Naive thymus-derived CD4-positive, alpha-beta T cell (primary cell): Measurements from ENCODE around the gene RIPOR3. TPM values are rescaled to one million over a fixed set of nuclear protein-coding genes. Genes with fewer than 3 reads are reported as not detected.

Experiments
- ATAC-seq: fragments of 150-1000 bp; cut with Tn5 transposase; 2 replicates; pipeline ENCODE4 v1.10.0; 2021; ENCODE audit warnings: mild to moderate bottlenecking, moderate library complexity
- CTCF ChIA-PET: fragments of 350-600 bp; sonication (Branson Sonifier 250); formaldehyde crosslinking; loops from one replicate; lab custom pipeline; 2021; ENCODE audit warnings: antibody characterized with exemption; lab: Charles Lee
- POLR2A ChIA-PET: fragments of 350-600 bp; sonication (Branson Sonifier 250); formaldehyde crosslinking; loops from one replicate; lab custom pipeline; 2021; ENCODE audit warnings: antibody characterized with exemption, inconsistent platforms; lab: Charles Lee
- DNase-seq, 9 donors: peaks; one replicate each; pipeline versions ENCODE4 v3.0.0 to v3.0.0-alpha.2; 2020 to 2022; ENCODE audit warnings: mixed read lengths in 1 of 9
- H3K27ac ChIP-seq: one replicate; pipeline ENCODE4 v1.7.0; 2013; ENCODE audit warnings: mild to moderate bottlenecking, low read depth, low read length, moderate library complexity
- H3K27me3 ChIP-seq, 2 donors: one replicate each; pipeline ENCODE4 v1.7.0; 2013; ENCODE audit warnings: low read length in 2 of 2, mild to moderate bottlenecking in 2 of 2, moderate library complexity in 2 of 2; ENCODE audit not compliant: control insufficient read depth in 2 of 2, insufficient read depth in 2 of 2
- H3K36me3 ChIP-seq, 3 experiments: 1 replicate in 2 of 3; 2 replicates in 1 of 3; pipeline ENCODE4 v1.7.0; 2013; ENCODE audit warnings: low read length in 3 of 3, mild to moderate bottlenecking in 3 of 3, moderate library complexity in 1 of 3; ENCODE audit not compliant: insufficient read depth in 3 of 3, control insufficient read depth in 2 of 3
- H3K4me1 ChIP-seq, 2 donors: one replicate each; pipeline ENCODE4 v1.7.0; 2013; ENCODE audit warnings: low read length in 2 of 2, mild to moderate bottlenecking in 2 of 2, moderate library complexity in 1 of 2; ENCODE audit not compliant: control insufficient read depth in 2 of 2, insufficient read depth in 2 of 2
- H3K4me3 ChIP-seq: 2 replicates; pipeline ENCODE4 v1.7.0; 2013; ENCODE audit warnings: mild to moderate bottlenecking, low read length
- H3K9me3 ChIP-seq, 3 experiments: 1 replicate in 2 of 3; 2 replicates in 1 of 3; pipeline ENCODE4 v1.7.0; 2013; ENCODE audit warnings: low read length in 3 of 3; ENCODE audit not compliant: control insufficient read depth in 2 of 3
- H3K27ac Mint-ChIP-seq, 9 donors: one replicate each; pipeline ENCODE4 v1.8.0; 2020 to 2022; ENCODE audit warnings: mixed read lengths in 9 of 9, mild to moderate bottlenecking in 8 of 9, moderate library complexity in 5 of 9, inconsistent platforms in 2 of 9
- H3K27me3 Mint-ChIP-seq, 5 donors: one replicate each; pipeline ENCODE4 v1.8.0; 2021 to 2022; ENCODE audit warnings: mixed read lengths in 5 of 5, mild to moderate bottlenecking in 1 of 5
- H3K36me3 Mint-ChIP-seq, 5 donors: one replicate each; pipeline ENCODE4 v1.8.0; 2020 to 2022; ENCODE audit warnings: mixed read lengths in 5 of 5, mild to moderate bottlenecking in 3 of 5, inconsistent platforms in 1 of 5
- H3K4me1 Mint-ChIP-seq, 7 donors: one replicate each; pipeline ENCODE4 v1.8.0; 2020 to 2022; ENCODE audit warnings: mixed read lengths in 7 of 7, mild to moderate bottlenecking in 3 of 7, inconsistent platforms in 1 of 7
- H3K4me3 Mint-ChIP-seq, 10 donors: one replicate each; pipeline ENCODE4 v1.8.0; 2020 to 2022; ENCODE audit warnings: mild to moderate bottlenecking in 10 of 10, mixed read lengths in 10 of 10, moderate library complexity in 6 of 10, inconsistent platforms in 2 of 10
- H3K9me3 Mint-ChIP-seq, 11 donors: one replicate each; pipeline ENCODE4 v1.8.0; 2020 to 2022; ENCODE audit warnings: mixed read lengths in 11 of 11, mild to moderate bottlenecking in 4 of 11, inconsistent platforms in 1 of 11, moderate library complexity in 1 of 11
- intact Hi-C, 2 donors: fragments of 100-400 bp; cut with micrococcal nuclease; formaldehyde crosslinking; loops; one replicate each; pipeline ENCODE4 v1.15.1; 2023
- polyA plus RNA-seq, 2 donors: library from polyadenylated mRNA; unstranded; fragments of 300-500 nt; fragmentation: Illumina TruSeq; gene quantifications; one replicate each; pipeline ENCODE4 v1.2.3, GENCODE V29; 2021
- total RNA-seq, 6 experiments: library from RNA in 5 of 6; stranded (reverse) in 5 of 6; gene quantifications; 1 replicate in 5 of 6; 2 replicates in 1 of 6; pipeline ENCODE4 v1.2.3 and lab custom pipeline; 2021 to 2026

Gene RIPOR3
- total and polyA plus RNA-seq, 7 experiments from 2014 or later: 0.27 to 1.7 (median 0.80) TPM; not detected in 3

- H3K9me3 Mint-ChIP-seq: no peaks in the 10 kb centered on the region
- Histone ChIP-seq H3K4me1 (no peaks in the 10 kb centered on the region), H3K9me3 (no peaks in the 10 kb centered on the region), H3K27me3 (no peaks in the 10 kb centered on the region), H3K4me3 (no peak overlapping the region), H3K36me3 (peaks cover 18 to 85% (median 20%) of the 10 kb centered on the region in 3 experiments), H3K27ac (no peak overlapping the region)
- no peak for ATAC-seq
- H3K27ac Mint-ChIP-seq: peak overlapping the region in 1 of 9 donors; percentile 1
- peaks cover 9 to 29% (median 14%) of the 10 kb centered on the region in 5 donors for H3K36me3 Mint-ChIP-seq
- ChIA-PET CTCF (interaction anchor here (0.6 to 2.2 kb wide), 6 partner anchors 9 to 136 kb away, joined by 3 to 7 read pairs (median 4); no protein-coding TSS in a partner anchor), POLR2A (interaction anchor here (0.6 kb wide), 1 partner anchor 319 kb away, joined by 3 read pairs; no protein-coding TSS in a partner anchor)
- intact Hi-C loops: loop anchor here in 1 of 2 donors (5.0 kb wide), 1 partner anchor 163 kb away; no protein-coding TSS in a partner anchor
- DNase-seq: no peak
- H3K4me1 Mint-ChIP-seq: peaks cover 0 to 8% (median 4%) of the 10 kb centered on the region in 7 donors
- no peaks in the 10 kb centered on the region for H3K27me3 Mint-ChIP-seq
- no peak overlapping the region for H3K4me3 Mint-ChIP-seq
Measured at GRCh38 chr20:50584687-50585086, 106.7 kb downstream of the RIPOR3 start.

GRCh38 chr20:50583442-50584150 lies 107.7 kb downstream of the RIPOR3 start:
- no peak for DNase-seq
- Histone ChIP-seq H3K4me3 (no peak overlapping the region), H3K36me3 (peaks cover 23 to 92% (median 24%) of the 10 kb centered on the region in 3 experiments), H3K4me1 (no peaks in the 10 kb centered on the region), H3K9me3 (no peaks in the 10 kb centered on the region), H3K27ac (no peak overlapping the region), H3K27me3 (no peaks in the 10 kb centered on the region)
- peaks cover 0 to 8% (median 4%) of the 10 kb centered on the region in 7 donors for H3K4me1 Mint-ChIP-seq
- no peaks in the 10 kb centered on the region for H3K27me3 Mint-ChIP-seq
- ATAC-seq: no peak
- intact Hi-C loops: no loop called here
- H3K27ac Mint-ChIP-seq: peak overlapping the region in 1 of 9 donors; percentile 9
- peaks cover 9 to 36% (median 20%) of the 10 kb centered on the region in 5 donors for H3K36me3 Mint-ChIP-seq
- ChIA-PET CTCF (interaction anchor here (0.6 to 2.2 kb wide), 4 partner anchors 8 to 122 kb away, joined by 3 to 6 read pairs (median 4); no protein-coding TSS in a partner anchor), POLR2A (no interaction called here)
- peak overlapping the region in 1 of 10 donors; percentile 3 for H3K4me3 Mint-ChIP-seq
- no peaks in the 10 kb centered on the region for H3K9me3 Mint-ChIP-seq

DNA sequence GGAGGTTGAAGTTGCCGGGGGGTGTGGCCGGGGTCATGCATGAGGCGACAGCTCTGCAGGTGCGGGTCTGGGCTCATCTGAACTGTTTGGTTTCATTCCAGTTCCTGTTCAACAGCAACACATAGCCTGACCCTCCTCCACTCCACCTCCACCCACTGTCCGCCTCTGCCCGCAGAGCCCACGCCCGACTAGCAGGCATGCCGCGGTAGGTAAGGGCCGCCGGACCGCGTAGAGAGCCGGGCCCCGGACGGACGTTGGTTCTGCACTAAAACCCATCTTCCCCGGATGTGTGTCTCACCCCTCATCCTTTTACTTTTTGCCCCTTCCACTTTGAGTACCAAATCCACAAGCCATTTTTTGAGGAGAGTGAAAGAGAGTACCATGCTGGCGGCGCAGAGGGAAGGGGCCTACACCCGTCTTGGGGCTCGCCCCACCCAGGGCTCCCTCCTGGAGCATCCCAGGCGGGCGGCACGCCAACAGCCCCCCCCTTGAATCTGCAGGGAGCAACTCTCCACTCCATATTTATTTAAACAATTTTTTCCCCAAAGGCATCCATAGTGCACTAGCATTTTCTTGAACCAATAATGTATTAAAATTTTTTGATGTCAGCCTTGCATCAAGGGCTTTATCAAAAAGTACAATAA lies 108.6 kb downstream of the RIPOR3 start:
- CTCF ChIA-PET: no interaction called here
- intact Hi-C loops: no loop called here
- Histone ChIP-seq H3K36me3 (peaks cover 29 to 97% (median 30%) of the 10 kb centered on the region in 3 experiments), H3K4me1 (no peaks in the 10 kb centered on the region), H3K27ac (no peak overlapping the region), H3K9me3 (no peaks in the 10 kb centered on the region), H3K4me3 (no peak overlapping the region), H3K27me3 (no peaks in the 10 kb centered on the region)
- Mint-ChIP-seq H3K27me3 (no peaks in the 10 kb centered on the region), H3K36me3 (peaks cover 13 to 40% (median 20%) of the 10 kb centered on the region in 5 donors), H3K27ac (peak overlapping the region in 1 of 9 donors; percentile 25), H3K4me3 (no peak overlapping the region), H3K4me1 (peaks cover 0 to 7% (median 0%) of the 10 kb centered on the region in 7 donors), H3K9me3 (no peaks in the 10 kb centered on the region)
- DNase-seq (no peak), ATAC-seq (no peak)
- POLR2A ChIA-PET: no interaction called here

GRCh38 chr20:50582092-50582491 lies 109.2 kb downstream of the RIPOR3 start:
- no peak for ATAC-seq
- ChIA-PET POLR2A (interaction anchor here (0.6 kb wide), 1 partner anchor 1424 kb away, joined by 3 read pairs; no protein-coding TSS in a partner anchor), CTCF (no interaction called here)
- H3K4me3 Mint-ChIP-seq: no peak overlapping the region
- H3K4me1 Mint-ChIP-seq: peaks cover 0 to 7% (median 0%) of the 10 kb centered on the region in 7 donors
- Histone ChIP-seq H3K27me3 (no peaks in the 10 kb centered on the region), H3K36me3 (peaks cover 30 to 97% (median 30%) of the 10 kb centered on the region in 3 experiments), H3K9me3 (no peaks in the 10 kb centered on the region), H3K27ac (no peak overlapping the region), H3K4me1 (no peaks in the 10 kb centered on the region), H3K4me3 (no peak overlapping the region)
- DNase-seq: no peak
- H3K27ac Mint-ChIP-seq: peak overlapping the region in 2 of 9 donors; percentile 46 to 55
- no peaks in the 10 kb centered on the region for H3K27me3 Mint-ChIP-seq
- peaks cover 14 to 42% (median 20%) of the 10 kb centered on the region in 5 donors for H3K36me3 Mint-ChIP-seq
- no peaks in the 10 kb centered on the region for H3K9me3 Mint-ChIP-seq
- intact Hi-C loops: no loop called here

GRCh38 chr20:50580842-50581544 lies 110.3 kb downstream of the RIPOR3 start:
- Mint-ChIP-seq H3K27me3 (no peaks in the 10 kb centered on the region), H3K27ac (peak overlapping the region in 2 of 9 donors; percentile 28 to 50)
- CTCF ChIA-PET: interaction anchor here (1.9 kb wide), 1 partner anchor 79 kb away, joined by 6 read pairs; no protein-coding TSS in a partner anchor

More at GRCh38 chr20:50580842-50581544, 110.3 kb downstream of the RIPOR3 start:
- no peak for ATAC-seq
- POLR2A ChIA-PET: no interaction called here
- Histone ChIP-seq H3K4me1 (no peaks in the 10 kb centered on the region), H3K36me3 (peaks cover 30 to 93% (median 30%) of the 10 kb centered on the region in 3 experiments), H3K27me3 (no peaks in the 10 kb centered on the region), H3K4me3 (no peak overlapping the region), H3K27ac (no peak overlapping the region), H3K9me3 (no peaks in the 10 kb centered on the region)
- no peaks in the 10 kb centered on the region for H3K9me3 Mint-ChIP-seq
- peaks cover 14 to 42% (median 20%) of the 10 kb centered on the region in 5 donors for H3K36me3 Mint-ChIP-seq
- no peak overlapping the region for H3K4me3 Mint-ChIP-seq
- intact Hi-C loops: loop anchor here (1.0 to 2.0 kb wide), 4 partner anchors 103 to 395 kb away; partner anchors contain the start of gene CEBPB (in 1 of the 2)
- no peak for DNase-seq
- peaks cover 0 to 9% (median 2%) of the 10 kb centered on the region in 7 donors for H3K4me1 Mint-ChIP-seq
